Medulla oblongata (tissue), 1 donor: ENCODE measurements around the gene SLC44A4.
"Not testable (repeated sequence)": the region's sequence is repeated elsewhere in the genome, so short reads cannot be mapped to it uniquely, and the experiment has no call there.

Experiments
- DNase-seq: peaks from one replicate; pipeline ENCODE4 v3.0.0-alpha.2; 2015; ENCODE audit errors: extremely low spot score

Gene SLC44A4

GRCh38 chr6:31859923-31860322 lies 18.9 kb downstream of the SLC44A4 start:
- DNase-seq = no peak

GRCh38 chr6:31858707-31859106 lies 20.1 kb downstream of the SLC44A4 start:
- DNase-seq = no peak

GRCh38 chr6:31857774-31858173 lies 21.0 kb downstream of the SLC44A4 start:
- not testable (repeated sequence) for DNase-seq

GRCh38 chr6:31851980-31852718 lies 26.6 kb downstream of the SLC44A4 start:
- DNase-seq = not testable (repeated sequence)

DNA sequence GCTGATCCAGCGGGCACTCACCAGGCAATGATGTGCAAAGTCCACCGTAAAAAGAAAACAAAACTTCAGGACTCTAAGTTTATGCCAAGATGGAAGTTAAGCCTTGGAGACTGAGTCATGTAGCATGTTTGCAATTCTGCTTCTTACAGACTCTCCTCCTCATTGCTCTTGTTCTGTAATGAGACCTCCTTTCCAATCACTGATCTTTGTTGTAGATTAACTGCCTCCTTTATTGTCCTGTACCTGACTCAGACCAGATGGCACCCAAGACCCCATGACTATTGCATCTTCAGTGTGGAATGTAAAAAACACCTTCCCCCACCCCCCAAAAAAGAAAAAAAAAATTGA lies 27.3 kb downstream of the SLC44A4 start:
- no peak for DNase-seq

GRCh38 chr6:31850765-31851484 lies 27.9 kb downstream of the SLC44A4 start:
- no peak for DNase-seq

DNA sequence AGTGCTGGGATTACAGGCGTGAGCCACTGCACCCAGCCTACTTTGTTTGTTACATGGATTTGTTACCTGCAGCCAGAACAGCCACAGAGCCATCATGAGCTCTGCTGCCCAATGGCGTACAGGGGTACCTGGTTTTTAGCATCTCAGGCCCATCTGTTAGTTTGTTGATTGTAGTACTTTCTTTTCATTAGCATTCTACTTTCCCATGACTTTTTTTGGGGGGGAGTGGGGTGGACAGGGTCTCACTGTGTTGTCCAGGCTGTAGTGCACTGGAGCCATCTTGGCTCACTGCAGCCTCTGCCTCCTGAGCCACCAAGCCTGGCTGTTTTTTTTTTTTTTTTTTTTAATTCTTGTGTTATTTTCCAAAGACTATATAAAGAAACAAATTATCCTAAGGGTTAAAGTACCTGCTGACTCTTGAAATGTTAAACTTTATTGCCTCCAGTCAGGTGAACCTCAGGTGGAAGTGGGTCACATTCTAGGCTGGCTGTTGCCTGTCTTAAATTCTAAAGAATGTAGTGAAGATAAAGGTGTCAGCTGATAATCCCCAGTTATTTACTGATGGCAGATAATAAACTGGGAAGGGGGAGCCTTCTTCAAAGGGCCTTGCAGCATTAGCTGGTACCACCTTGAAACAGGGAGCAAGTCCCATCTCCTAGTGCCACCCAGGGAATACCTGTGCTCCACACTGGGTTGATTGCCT lies 31.4 kb downstream of the SLC44A4 start:
- no peak for DNase-seq

DNA sequence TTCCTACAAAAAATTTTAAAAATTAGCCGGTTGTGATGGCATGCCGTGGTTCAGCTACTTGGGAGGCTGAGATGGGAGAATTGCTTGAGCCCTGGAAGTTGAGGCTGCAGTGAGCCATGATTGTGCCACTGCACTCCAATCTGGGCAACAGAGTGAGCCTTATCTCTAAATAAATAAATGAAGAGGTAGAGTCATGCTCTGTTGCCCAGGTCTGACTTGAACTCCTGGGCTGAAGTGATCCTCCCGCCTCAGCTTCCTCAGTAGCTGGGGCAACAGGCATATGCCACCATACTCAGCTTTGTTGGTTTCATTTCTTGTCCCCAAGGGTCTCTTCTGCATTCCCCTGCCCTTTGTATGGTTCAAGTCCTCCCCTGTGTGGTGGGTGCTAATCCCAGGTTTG lies 34.3 kb downstream of the SLC44A4 start:
- DNase-seq = no peak

DNA sequence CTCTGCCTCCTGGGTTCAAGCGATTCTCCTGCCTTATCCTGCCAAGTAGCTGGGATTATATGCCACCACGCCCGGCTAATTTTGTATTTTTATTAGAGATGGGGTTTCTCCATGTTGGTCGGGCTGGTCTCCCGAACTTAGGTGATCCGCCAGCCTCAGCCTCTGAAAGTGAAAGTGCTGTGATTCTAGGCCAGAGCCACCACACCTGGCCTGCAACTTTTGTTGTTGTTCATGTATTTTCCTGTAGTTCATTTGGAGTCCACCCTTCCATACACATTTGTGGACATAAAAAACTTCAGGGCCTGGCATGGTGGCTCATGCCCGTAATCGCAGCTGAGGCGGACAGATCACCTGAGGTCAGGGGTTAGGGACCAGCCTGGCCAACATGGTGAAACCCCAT lies 36.7 kb downstream of the SLC44A4 start:
- DNase-seq = no peak

GRCh38 chr6:31839779-31840126 lies 39.0 kb downstream of the SLC44A4 start:
- not testable (repeated sequence) for DNase-seq

DNA sequence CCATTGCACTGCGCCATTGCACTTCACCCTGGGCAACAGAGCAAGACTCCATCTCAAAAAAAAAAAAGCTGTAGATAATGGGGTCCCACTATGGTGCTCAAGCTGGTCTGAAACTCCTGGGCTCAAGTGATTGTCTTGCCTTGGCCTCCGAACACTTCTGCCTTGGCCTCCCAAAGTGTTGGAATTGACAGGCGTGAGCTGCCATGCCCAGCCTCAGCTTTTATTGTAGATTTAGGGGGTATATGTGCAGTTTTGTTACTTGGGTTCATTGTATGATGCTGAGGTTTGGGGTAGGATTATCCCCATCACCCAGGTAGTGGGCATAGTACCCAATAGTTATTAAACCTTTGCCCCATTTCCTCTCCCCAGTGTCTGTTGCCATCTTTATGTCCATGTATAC lies 39.8 kb downstream of the SLC44A4 start:
- DNase-seq = no peak

- DNase-seq = not testable (repeated sequence)
Measured at GRCh38 chr6:31838114-31838553, 40.7 kb downstream of the SLC44A4 start.

GRCh38 chr6:31837369-31838113 lies 41.3 kb downstream of the SLC44A4 start:
- no peak for DNase-seq

DNA sequence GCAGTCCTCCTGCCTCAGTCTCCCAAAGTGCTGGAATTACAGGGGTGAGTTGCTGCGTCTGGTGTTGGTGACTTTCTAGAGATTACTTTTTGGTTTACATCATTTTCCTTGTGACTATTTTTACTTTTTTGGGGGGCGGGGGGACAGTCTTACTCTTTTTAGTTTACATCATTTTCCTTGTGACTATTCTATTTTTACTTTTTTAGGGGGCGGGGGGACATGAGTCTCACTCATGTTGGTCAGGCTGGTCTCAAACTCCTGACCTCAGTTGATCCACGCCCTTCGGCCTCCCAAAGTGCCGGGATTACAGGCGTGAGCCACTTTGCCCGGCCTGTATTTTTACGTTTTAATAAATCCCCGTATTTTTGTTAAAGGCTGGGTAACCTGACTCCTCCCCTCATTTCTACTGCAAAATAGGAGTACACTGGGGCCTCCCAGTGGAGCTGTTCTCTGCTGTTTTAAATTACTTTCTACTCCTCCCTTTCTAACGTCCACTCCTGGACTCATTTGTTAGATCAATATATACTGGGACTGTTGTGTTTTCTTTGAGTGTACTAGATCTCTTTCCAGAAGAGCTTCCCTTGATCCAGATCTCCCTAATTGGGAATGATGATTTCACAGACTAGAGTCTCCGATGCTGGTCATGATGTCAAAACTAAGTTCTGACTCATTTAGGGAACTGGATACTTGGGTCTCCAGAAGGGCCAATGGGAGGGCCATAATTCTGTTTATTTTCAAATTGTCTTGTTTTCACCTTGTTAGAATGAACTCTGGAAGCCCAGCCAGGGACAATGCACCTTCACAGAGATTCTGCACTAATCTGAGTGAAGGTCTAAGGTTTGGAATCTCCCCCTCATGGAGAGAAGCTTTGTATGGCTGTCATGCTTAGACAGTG lies 42.1 kb downstream of the SLC44A4 start:
- DNase-seq = no peak

GRCh38 chr6:31836047-31836473 lies 42.7 kb downstream of the SLC44A4 start:
- DNase-seq = no peak

DNA sequence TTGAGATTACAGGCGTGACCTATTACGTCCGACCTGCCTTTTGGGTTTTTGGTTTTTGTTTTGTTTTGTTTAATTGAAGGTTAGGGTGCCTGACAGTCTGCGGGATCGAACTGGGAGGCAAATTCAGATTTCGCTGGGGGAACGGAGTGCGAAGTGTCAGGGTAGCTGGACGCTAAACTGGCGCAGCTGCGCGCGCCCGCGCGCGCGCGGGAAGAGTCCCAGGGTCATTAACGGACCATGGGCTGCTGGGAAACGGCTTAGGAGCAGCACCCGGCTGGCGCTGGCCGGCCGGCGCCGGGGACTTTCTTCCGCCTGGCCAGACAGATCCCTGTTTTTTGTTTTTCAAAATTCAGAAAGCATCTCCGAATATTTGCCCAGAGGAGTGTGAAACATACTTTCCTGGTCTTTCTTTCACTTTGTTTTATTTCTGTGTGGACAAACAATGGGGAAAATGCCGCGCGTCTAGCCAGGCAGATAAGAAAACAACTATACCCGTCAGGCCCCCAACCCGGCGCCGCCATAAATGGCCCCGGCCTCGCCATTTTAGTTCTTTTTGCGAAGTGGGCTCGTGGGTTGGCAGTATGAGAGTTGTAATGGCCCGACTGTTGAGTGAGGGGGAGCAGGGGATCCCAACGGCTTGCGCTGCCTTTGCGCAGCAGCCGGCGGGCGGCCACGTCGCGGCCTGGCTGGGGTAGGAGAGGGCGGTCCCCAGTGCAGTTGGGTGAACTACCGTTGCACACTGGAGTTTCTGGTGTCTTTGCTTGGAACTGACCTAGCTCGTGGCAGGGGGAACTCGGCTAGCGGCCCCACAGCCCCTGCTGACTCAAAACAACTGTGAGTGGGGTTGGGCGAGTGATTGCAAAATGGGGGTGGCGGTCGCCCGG lies 44.2 kb downstream of the SLC44A4 start:
- DNase-seq = peak; percentile 93

DNA sequence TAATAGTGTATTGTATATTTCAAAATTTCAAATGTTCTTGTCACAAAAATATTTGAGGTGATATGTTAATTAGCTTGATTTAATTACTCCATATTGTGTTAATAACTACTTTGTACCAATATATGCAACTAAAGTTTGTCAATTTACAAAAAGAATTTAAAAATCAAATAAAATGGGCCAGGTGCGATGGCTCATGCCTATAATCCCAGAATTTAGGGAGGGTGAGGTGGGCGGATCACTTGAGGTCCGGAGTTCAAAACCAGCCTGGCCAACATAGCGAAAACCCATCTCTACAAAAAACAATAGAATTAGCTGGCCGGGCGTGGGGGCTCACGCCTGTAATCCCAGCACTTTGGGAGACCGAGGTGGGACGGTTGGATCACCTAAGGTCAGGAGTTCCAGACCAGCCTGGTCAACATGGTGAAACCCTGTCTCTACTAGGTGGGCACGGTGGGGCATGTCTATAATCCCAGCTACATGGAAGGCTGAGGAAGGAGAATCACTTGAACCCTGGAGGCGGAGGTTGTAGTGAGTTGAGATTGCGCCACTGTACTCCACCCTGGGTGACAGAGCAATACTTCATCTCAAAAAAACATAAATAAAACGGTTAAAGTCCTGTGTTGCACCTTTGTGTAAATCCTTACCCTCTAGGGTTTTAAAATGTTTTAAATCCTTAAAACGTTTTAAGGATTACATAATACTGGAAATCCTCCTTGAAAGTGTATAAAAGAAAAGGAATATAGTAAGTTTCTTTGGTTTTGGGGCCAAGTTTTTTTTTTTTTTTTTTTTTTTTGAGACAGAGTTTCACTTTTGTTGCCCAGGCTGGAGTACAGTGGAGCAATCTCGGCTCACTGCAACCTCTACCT lies 47.2 kb downstream of the SLC44A4 start:
- peak; percentile 58 for DNase-seq

GRCh38 chr6:31830886-31831335 lies 47.9 kb downstream of the SLC44A4 start:
- peak; percentile 80 for DNase-seq
